Right forelimb (tissue), 1 donor: ENCODE results near the gene KRTAP5-10.
"Not testable (repeated sequence)": the region's sequence is repeated elsewhere in the genome, so short reads cannot be mapped to it uniquely, and the experiment has no call there.

Source experiments
- DNase-seq: peaks from one replicate; pipeline ENCODE4 v3.0.0-alpha.2; 2018

KRTAP5-10 gene, protein sequence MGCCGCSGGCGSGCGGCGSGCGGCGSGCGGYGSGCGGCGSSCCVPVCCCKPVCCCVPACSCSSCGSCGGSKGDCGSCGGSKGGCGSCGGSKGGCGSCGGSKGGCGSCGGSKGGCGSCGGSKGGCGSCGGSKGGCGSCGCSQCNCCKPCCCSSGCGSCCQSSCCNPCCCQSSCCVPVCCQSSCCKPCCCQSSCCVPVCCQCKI

DNA sequence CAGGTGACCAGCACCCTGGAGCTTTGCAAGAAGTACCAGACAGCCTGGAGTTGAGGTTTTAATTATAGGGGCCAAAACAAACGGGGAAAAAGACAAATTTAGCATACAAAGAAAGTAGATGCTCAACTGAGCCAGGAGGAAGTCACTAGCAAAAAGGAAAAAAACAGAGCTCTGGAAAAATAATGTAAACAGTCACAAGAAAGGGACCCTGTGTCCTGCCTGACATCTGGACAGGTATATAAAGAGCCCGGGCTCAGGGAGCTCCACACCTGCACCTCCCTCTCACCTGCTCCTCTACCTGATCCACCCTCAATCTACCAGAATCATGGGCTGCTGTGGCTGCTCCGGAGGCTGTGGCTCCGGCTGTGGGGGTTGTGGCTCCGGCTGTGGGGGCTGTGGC lies at the start of gene KRTAP5-10:
KRTAP5-10 (plus strand) TSS at position 301 of the 400 bp plus-strand sequence; CDS start at position 326, 25 bp downstream.
- no peak for DNase-seq

GRCh38 chr11:71518506-71519471 lies 46.6 kb upstream of the KRTAP5-10 start:
- no peak for DNase-seq

DNA sequence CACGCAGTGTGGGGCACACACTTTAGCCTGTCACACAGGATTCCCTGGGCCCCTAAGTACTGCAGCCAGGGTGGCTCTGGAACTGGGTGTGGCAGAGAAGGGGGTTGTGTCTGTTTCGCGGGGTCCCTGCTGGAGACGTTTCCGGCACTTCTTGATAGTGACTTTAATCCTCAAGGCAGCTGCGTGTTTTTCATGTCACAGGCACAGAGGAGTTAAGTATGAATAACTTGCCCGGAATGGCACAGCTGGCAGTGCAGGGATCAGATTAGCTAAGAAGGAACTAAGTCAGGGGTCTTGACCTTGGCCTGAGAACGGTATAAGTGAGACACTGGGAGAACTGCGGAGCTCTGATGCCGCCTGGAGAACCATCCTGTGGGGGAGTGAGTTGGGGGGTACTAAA lies 45.8 kb upstream of the KRTAP5-10 start:
- no peak for DNase-seq

DNA sequence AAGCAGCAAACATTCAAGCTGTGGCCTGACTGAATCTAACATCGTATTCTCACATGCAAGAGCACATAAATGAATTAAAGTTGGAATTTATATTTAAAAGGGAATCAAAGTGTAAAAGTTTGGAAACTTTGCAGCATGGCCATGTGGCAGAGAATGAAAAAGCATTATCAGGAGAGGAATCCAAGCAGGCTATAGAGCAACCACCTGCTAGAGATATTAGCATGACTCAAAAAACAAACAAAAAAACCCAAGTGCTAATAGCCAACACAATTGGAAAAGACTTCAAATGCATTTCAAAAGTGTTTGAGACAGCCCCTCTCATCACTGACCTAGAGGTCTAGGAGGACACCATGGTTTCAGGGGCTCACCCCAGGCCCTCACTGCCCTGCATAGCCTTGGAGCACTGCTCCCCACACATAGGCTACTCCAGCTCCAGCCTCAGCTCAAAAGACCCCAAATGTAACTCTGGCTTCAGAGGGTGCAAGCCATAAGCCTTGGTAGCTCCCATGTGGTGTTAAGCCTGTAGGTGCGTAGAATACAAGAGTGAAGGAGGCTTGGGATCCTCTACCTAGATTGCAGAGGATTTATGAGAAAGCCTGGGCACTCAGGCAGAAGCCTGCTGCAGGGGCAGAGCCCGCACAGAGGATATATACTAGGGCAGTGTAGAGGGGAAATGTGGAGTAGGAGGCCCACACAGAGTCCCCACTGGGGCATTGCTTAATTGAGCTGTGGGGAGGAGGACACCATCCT lies 40.0 kb upstream of the KRTAP5-10 start:
- no peak for DNase-seq

DNA sequence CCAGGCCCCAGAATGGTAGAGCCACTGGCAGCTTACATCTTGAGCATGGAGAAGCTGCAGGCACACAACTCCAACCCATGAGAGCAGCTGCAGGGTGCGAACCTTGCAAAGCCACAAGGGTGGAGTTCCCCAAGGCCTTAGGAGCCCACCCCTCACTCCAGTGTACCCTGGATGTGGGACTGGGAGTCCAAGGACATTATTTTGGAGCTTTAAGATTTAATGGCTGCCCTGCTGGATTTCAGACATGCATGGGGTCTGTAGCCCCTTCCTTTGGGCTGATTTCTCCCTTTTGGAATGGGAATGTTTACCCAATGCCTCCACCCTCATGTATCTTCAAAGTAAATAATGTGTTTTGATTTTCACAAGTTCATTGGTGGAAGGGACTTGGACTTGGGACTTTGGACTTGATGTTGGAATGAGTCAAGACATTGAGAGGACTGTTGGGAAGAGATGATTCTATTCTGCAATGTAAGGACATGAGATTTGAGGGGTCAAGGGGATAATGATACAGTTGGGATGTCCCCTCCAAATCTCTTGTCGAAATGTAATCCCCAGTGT lies 39.3 kb upstream of the KRTAP5-10 start:
- DNase-seq: no peak

DNA sequence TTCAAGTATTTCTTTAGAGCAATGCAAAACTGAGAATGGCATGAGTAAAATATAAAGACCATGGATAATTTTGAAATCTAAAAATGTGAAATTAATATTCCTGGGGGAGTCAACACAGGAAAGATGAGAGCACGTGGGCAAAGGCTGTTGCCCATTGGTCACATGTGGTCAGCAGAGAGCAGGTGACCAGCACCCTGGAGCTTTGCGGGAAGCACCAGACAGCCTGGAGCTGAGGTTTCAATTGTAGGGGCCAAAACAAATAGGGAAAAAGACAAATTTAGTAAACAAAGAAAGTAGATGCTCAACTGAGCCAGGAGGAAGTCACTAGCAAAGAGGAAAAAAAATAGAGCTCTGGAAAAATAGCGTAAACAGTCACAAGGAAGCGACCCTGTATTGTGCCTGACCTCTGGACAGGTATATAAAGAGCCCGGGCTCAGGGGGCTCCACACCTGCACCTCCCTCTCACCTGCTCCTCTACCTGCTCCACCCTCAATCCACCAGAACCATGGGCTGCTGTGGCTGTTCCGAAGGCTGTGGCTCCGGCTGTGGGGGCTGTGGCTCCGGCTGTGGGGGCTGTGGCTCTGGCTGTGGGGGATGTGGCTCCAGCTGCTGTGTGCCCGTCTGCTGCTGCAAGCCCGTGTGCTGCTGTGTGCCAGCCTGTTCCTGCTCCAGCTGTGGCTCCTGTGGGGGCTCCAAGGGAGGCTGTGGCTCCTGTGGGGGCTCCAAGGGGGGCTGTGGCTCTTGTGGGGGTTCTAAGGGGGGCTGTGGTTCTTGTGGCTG lies 38.4 kb upstream of the KRTAP5-10 start, which contains the start of gene KRTAP5-7:
KRTAP5-7 (plus strand) TSS at position 472 of the 780 bp plus-strand sequence; CDS start at position 506, 34 bp downstream.
- not testable (repeated sequence) for DNase-seq

DNA sequence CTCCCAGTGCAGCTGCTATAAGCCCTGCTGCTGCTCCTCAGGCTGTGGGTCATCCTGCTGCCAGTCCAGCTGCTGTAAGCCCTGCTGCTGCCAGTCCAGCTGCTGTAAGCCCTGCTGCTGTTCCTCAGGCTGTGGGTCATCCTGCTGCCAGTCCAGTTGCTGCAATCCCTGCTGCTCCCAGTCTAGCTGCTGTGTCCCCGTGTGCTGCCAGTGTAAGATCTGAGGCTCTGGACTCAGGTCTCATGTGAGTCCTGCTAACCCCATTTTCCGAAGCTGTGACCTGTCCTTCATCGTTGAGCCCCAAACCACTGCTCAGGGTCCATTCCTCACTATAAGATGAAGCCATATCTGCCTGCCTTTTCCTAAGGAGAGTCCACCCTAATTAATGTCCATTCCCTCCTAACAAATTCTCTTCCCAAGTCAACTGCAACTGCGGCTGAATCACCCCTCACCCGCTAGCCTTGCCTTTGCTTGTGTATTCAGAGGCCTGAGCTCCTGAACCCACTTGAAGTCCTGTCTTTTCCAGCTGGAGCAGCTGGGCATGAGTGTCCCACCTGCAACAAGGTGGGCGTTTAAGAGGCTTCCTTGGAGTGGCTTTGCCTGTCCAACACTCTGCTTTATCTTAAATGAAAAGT lies 37.7 kb upstream of the KRTAP5-10 start:
- no peak for DNase-seq

- no peak for DNase-seq
These were observed 34.8 kb upstream of the KRTAP5-10 start for GRCh38 chr11:71530602-71531001.

DNA sequence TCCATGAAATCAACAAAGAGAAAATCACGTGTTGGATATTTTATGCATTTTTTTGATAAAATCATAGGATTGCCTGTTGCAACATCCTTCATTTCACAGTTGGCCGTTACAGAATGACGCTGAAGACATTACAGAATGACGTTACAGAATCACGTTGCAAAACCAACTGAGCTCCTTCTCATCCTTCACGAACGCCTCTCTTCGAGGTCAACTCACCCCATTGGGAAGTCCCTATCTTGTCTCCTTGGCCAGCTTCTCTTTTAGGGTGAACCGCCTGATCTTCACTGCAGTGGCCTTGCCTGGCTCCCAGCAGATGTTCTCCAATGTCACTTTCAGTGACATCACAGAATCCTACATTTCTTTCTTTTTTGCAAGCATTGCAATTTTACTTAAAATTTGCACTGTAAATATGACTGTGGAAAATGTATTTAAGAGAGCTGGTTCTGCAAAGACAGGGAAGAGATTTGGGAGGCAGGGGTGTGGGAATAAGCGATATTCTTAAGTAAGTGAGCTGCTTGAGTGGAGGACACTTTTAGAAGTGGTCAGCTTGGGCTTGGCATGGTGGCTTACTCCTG lies 33.2 kb upstream of the KRTAP5-10 start:
- DNase-seq: no peak

- not testable (repeated sequence) for DNase-seq
These were observed 30.4 kb upstream of the KRTAP5-10 start for GRCh38 chr11:71534711-71535608.

GRCh38 chr11:71535825-71536224 lies 29.5 kb upstream of the KRTAP5-10 start:
- no peak for DNase-seq

DNA sequence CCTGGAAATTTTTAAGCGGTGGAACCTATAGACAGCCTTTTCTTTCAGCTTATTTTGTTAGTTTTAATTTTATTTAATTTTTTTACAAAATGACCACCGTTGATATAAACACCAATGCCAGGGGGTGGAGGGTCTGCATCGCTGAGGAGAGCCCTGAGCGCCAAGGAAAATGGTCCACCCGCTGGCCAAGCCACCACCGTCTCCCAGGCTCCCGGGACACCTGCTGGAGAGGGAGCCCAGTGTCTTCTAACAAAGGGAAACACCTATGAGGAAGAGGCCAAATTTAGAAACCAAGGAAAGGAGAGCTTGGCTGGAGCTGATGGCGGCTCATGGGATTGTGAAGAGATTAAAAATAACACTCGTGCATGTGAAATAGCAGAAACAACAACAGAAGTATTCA lies 27.8 kb upstream of the KRTAP5-10 start:
- no peak for DNase-seq

DNA sequence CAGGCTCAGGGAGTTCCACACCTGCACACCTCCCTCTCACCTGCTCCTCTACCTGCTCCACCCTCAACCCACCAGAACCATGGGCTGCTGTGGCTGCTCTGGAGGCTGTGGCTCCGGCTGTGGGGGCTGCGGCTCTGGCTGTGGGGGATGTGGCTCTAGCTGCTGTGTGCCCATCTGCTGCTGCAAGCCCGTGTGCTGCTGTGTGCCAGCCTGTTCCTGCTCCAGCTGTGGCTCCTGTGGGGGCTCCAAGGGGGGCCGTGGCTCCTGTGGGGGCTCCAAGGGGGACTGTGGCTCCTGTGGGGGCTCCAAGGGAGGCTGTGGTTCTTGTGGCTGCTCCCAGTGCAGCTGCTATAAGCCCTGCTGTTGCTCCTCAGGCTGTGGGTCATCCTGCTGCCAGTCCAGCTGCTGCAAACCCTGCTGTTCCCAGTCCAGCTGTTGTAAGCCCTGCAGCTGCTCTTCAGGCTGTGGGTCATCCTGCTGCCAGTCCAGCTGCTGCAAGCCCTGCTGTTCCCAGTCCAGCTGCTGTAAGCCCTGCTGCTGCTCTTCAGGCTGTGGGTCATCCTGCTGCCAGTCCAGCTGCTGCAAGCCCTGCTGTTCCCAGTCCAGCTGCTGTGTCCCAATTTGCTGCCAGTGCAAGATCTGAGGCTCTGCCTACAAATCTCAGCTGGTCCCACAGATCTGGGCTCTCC lies 27.2 kb upstream of the KRTAP5-10 start, which contains the start of gene KRTAP5-8:
KRTAP5-8 (plus strand) TSS at position 49 of the 689 bp plus-strand sequence; CDS start at position 80, 31 bp downstream.
- not testable (repeated sequence) for DNase-seq

DNA sequence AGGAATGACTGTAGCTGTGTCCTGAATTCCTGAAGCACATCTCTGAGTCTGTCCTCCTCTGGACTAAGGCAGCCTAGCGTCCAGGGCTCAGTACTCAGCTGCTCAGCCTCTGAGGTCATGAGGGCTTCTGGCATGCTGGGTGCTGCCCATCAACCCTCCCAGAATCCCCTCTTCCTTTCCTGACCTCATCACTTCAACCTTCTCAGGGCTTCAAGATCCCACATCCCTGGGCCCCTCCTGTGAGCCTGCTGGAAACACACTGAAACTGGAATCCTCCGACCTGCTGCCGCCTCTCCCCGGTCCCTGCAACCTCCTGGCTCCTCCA lies 26.7 kb upstream of the KRTAP5-10 start:
- no peak for DNase-seq

DNA sequence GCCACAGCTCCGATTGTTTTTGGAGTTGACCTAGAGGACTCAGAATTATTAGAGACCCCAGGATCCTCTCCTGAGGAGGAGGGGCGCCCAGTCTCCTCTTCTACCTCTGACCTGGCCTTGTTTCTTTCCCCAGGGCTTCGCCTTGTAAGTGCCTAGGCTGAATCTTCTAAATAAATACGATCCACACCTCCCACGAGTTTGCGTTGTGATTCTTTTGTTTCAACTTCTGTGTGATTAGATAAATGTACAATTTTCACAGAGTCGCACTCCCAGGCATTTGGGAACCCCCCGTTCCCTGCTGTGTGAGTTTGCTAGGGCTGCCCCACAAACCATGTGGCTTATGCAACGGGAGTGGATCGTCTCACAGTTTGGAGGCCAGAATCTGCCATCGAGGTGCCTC lies 26.3 kb upstream of the KRTAP5-10 start:
- no peak for DNase-seq

DNA sequence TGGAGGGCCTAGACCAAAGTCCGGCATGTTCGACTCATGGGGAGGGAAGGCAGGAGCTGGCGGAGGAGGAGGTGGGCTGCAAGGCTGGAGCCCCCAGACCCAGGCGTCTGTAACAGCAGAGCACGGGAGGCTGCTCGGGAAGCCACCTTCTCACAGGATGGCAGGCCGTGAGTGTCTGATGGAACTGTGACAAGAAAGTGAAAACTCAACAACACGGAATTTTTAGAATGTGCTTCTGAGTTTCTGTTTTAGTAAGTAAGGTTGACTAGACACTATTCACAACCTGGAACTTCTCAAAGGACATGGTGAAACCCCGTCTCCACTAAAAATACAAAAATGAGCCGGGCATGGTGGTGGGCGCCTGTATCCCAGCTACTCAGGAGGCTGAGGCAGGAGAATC lies 25.4 kb upstream of the KRTAP5-10 start:
- DNase-seq: not testable (repeated sequence)

DNA sequence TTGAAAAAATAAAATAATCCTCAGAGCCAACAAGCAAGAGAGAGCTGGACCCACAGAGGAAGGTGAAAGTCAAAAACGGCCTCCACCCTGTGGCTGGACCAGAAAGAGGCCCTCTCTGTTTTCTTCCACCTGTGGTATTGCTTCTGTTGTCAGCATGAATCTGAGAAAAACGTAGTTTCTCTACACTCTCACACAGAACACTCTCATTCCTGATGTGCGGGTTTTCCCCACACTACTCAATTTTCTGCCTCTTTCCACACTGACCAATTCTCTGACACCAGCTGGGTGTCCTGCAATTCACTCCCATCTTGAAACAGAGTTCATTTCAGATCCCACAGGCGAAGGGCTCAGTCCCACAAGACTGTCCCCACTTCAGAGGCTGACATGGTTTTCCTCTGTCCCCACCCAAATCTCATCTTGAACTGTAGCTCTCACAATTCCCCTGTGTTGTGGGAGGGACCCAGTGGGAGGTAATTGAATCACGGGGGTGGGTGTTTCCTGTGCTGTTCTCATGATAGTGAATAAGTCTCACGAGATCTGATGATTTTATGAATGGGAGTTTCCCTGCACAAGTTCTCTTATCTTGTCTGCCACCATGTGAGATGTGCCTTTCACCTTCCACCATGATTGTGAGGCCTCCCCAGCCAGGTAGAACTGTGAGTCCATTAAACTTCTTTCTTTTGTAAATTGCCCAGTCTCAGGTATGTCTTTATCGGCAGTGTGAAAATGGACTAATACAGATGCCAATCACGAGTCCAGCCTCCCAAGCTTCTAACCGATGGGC lies 24.6 kb upstream of the KRTAP5-10 start:
- DNase-seq: not testable (repeated sequence)

- DNase-seq: no peak
These were observed 23.0 kb upstream of the KRTAP5-10 start for GRCh38 chr11:71542382-71542781.
